ENCODE measurements around the gene ARHGEF35. TPM values are rescaled to one million over a fixed set of nuclear protein-coding genes. Genes with fewer than 3 reads are reported as not detected.
"Not testable (repeated sequence)": the region's sequence is repeated elsewhere in the genome, so short reads cannot be mapped to it uniquely, and the experiment has no call there.

The ARHGEF35 gene
- total and polyA plus RNA-seq, 4 donors = 4.6 to 11.3 (median 7.2) TPM

DNA sequence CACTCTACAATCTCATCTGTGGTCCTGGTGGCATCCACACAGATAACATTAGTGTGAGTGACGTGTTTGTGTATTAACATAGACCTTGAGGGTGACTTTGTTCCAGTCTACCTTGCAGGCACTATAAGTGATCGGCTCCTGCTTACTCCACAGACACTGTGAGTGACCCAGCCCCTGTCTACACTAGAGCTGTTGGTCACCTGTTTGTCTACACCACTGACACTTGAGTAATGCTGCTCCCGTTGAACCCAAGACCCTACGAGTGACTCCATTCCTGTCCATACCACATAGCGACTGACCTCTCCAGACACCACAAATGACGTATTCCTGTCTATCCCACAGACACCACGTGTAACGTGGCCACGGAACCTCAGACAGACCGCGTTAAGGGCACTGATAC, 1.9 kb downstream of the ARHGEF35 start:
- H3K27ac ChIP-seq (ENCODE audit: low read depth in 1 of 2, low read length in 2 of 2); DNase-seq; intact Hi-C loops (cut with DNase I); H3K4me1 ChIP-seq (ENCODE audit: control insufficient read depth in 1 of 2, insufficient read depth in 2 of 2, low read length in 2 of 2); H3K27me3 ChIP-seq (ENCODE audit: control insufficient read depth in 1 of 2, insufficient read depth in 2 of 2, low read length in 1 of 2); H3K36me3 ChIP-seq (ENCODE audit: control insufficient read depth in 1 of 2, insufficient read depth in 2 of 2, low read length in 1 of 2); H3K9me3 ChIP-seq (ENCODE audit: control insufficient read depth, low read length); H3K4me3 ChIP-seq (ENCODE audit: low read length in 2 of 2); ATAC-seq (ENCODE audit: low FRiP score): not testable (repeated sequence)
- no CpG with 5 or more reads among the region's 11 CpGs for WGBS, 2 donors

DNA sequence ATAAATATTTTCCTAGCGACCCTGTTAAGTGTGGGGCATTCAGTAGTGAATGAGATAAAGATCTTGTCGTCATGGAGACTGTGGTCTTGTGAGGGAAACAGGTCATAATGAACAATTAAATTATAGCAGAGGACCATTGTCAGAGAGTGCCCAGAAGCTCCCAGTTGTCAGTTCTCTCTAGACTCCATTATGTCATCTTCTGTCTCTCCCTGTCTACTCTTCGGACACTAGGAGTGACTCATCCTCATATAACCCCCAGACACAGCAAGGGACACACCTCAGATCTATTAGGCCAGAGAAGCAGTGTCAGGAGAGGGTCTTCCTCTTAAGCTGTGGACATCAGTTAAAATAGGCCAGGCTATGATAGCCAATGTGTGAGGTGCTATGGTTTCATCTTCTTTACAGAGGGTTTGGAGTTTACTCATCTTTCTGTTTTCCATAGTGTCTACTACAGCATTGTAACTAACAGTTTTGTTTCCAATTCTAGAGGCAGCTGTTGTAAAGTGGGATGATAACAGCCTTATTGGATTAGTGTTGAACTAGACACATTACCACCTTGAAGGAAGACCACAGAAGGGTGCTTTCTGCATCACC, 7.0 kb downstream of the ARHGEF35 start:
- WGBS, 2 donors = no CpG with 5 or more reads among the region's 3 CpGs
- DNase-seq; H3K27me3 ChIP-seq (ENCODE audit: control insufficient read depth in 1 of 2, insufficient read depth in 2 of 2, low read length in 1 of 2); H3K27ac ChIP-seq (ENCODE audit: low read depth in 1 of 2, low read length in 2 of 2); H3K36me3 ChIP-seq (ENCODE audit: control insufficient read depth in 1 of 2, insufficient read depth in 2 of 2, low read length in 1 of 2); H3K9me3 ChIP-seq (ENCODE audit: control insufficient read depth, low read length); intact Hi-C loops (cut with DNase I); H3K4me1 ChIP-seq (ENCODE audit: control insufficient read depth in 1 of 2, insufficient read depth in 2 of 2, low read length in 2 of 2); H3K4me3 ChIP-seq (ENCODE audit: low read length in 2 of 2): not testable (repeated sequence)
- peak; percentile 33 for ATAC-seq (ENCODE audit: low FRiP score)

- DNase-seq; H3K4me1 ChIP-seq (ENCODE audit: control insufficient read depth in 1 of 2, insufficient read depth in 2 of 2, low read length in 2 of 2); ATAC-seq (ENCODE audit: low FRiP score); H3K27ac ChIP-seq (ENCODE audit: low read depth in 1 of 2, low read length in 2 of 2); H3K27me3 ChIP-seq (ENCODE audit: control insufficient read depth in 1 of 2, insufficient read depth in 2 of 2, low read length in 1 of 2); H3K36me3 ChIP-seq (ENCODE audit: control insufficient read depth in 1 of 2, insufficient read depth in 2 of 2, low read length in 1 of 2); H3K4me3 ChIP-seq (ENCODE audit: low read length in 2 of 2); intact Hi-C loops (cut with DNase I); H3K9me3 ChIP-seq (ENCODE audit: control insufficient read depth, low read length): not testable (repeated sequence)
- WGBS, 2 donors = no CpG with 5 or more reads among the region's 5 CpGs
Observed at GRCh38 chr7:144187848-144188247, 7.8 kb downstream of the ARHGEF35 start.

DNA sequence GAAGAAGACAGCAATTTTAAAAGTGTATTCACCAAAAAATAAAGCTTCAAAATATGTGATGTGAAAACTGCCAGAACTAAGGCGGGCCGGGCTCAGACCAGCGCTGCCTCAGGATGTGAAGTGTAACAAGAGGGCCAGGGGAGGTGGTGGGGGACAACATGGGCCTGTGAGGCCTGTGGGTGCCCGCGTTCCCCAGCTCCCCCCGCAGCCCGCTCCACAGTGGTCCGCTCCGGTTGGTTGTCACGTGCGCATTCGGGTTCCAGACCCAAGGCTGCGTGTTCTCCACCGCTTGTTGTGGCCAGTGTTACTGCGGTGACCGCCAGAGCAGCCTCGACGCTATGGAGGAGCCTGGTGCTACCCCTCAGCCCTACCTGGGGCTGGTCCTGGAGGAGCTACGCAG, 12.5 kb downstream of the ARHGEF35 start, which contains the start of gene CTAGE4:
CTAGE4 (plus strand) TSS at position 301 of the 400 bp plus-strand sequence; CDS start at position 339, 38 bp downstream.
- ATAC-seq (ENCODE audit: low FRiP score); H3K27me3 ChIP-seq (ENCODE audit: control insufficient read depth in 1 of 2, insufficient read depth in 2 of 2, low read length in 1 of 2); intact Hi-C loops (cut with DNase I); H3K9me3 ChIP-seq (ENCODE audit: control insufficient read depth, low read length); H3K4me3 ChIP-seq (ENCODE audit: low read length in 2 of 2); H3K36me3 ChIP-seq (ENCODE audit: control insufficient read depth in 1 of 2, insufficient read depth in 2 of 2, low read length in 1 of 2); DNase-seq; H3K27ac ChIP-seq (ENCODE audit: low read depth in 1 of 2, low read length in 2 of 2); H3K4me1 ChIP-seq (ENCODE audit: control insufficient read depth in 1 of 2, insufficient read depth in 2 of 2, low read length in 2 of 2): not testable (repeated sequence)
- WGBS, 2 donors = no CpG with 5 or more reads among the region's 19 CpGs

DNA sequence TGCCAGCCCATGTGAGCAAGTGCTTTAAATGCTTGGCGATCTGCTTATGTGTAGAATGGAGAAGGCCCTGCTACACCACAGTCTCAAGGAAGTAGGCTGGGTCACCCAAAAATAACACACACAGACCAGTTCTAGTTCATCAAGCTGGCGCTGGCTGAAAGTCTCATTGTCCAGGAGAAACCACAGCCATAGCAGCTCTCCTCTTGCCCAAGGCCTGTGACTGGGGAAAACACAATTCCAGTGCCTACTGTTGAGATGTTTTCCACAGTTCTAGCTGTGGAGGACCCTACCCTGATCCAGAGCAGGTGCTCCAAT, 16.5 kb downstream of the ARHGEF35 start:
- H3K4me3 ChIP-seq (ENCODE audit: low read length in 2 of 2); intact Hi-C loops (cut with DNase I); H3K27ac ChIP-seq (ENCODE audit: low read depth in 1 of 2, low read length in 2 of 2); H3K36me3 ChIP-seq (ENCODE audit: control insufficient read depth in 1 of 2, insufficient read depth in 2 of 2, low read length in 1 of 2); DNase-seq; H3K9me3 ChIP-seq (ENCODE audit: control insufficient read depth, low read length); H3K4me1 ChIP-seq (ENCODE audit: control insufficient read depth in 1 of 2, insufficient read depth in 2 of 2, low read length in 2 of 2); H3K27me3 ChIP-seq (ENCODE audit: control insufficient read depth in 1 of 2, insufficient read depth in 2 of 2, low read length in 1 of 2); ATAC-seq (ENCODE audit: low FRiP score): not testable (repeated sequence)
- 72 to 100% methylated on average over 1 of the region's 2 CpGs for WGBS, 2 donors

DNA sequence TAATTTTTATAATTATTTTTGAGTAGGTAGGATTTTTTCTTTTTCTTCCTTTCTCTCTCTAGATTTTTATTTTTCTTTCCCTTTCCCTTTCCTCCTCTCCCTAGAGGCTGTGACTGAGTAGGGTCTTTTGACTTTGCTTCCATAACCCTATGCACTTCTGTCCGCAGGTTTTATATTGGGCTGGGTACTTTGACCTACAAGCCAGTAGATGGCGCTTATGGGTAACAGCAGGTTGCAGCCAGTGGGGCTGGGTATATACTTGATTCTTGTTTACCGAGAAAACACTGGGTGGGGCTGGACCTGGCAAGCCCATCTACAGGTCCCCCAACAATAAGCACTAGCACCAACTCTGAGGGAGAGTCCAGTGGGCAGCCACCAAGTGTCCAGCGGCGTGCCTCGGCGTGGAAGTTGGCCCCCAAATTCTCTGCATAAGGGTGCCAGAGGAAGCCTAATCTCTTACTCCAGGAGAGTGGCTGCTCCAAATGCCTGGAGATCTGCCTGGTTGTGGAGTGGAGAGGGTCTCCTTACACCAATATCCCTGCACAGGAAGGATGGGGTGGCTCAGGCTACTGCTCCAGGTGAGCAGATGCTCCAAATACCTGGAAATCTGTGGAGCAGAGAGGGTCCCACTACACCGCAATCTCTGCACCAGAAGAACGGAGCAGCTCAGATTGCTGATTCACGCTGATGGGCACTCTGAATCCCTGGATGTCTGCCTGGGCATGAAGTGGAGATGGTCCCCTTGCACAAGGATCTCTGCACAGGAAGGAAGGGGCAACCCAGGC, 17.1 kb downstream of the ARHGEF35 start:
- WGBS, 2 donors = 42 to 45% methylated on average over 9 to 10 of the region's 10 CpGs
- DNase-seq; H3K9me3 ChIP-seq (ENCODE audit: control insufficient read depth, low read length); H3K27me3 ChIP-seq (ENCODE audit: control insufficient read depth in 1 of 2, insufficient read depth in 2 of 2, low read length in 1 of 2); intact Hi-C loops (cut with DNase I); H3K36me3 ChIP-seq (ENCODE audit: control insufficient read depth in 1 of 2, insufficient read depth in 2 of 2, low read length in 1 of 2); H3K27ac ChIP-seq (ENCODE audit: low read depth in 1 of 2, low read length in 2 of 2); ATAC-seq (ENCODE audit: low FRiP score); H3K4me1 ChIP-seq (ENCODE audit: control insufficient read depth in 1 of 2, insufficient read depth in 2 of 2, low read length in 2 of 2); H3K4me3 ChIP-seq (ENCODE audit: low read length in 2 of 2): not testable (repeated sequence)

- no peak for ATAC-seq (ENCODE audit: low FRiP score)
- 83 to 84% methylated on average over 5 of the region's 5 CpGs for WGBS, 2 donors
- H3K4me3 ChIP-seq (ENCODE audit: low read length in 2 of 2) = no peak overlapping the region
- H3K27me3 ChIP-seq (ENCODE audit: control insufficient read depth in 1 of 2, insufficient read depth in 2 of 2, low read length in 1 of 2) = no peaks in the 10 kb centered on the region
- DNase-seq = no peak
- no peaks in the 10 kb centered on the region for H3K4me1 ChIP-seq (ENCODE audit: control insufficient read depth in 1 of 2, insufficient read depth in 2 of 2, low read length in 2 of 2)
- no peaks in the 10 kb centered on the region for H3K9me3 ChIP-seq (ENCODE audit: control insufficient read depth, low read length)
- intact Hi-C loops (cut with DNase I) = no loop called here
- no peak overlapping the region for H3K27ac ChIP-seq (ENCODE audit: low read depth in 1 of 2, low read length in 2 of 2)
- no peaks in the 10 kb centered on the region for H3K36me3 ChIP-seq (ENCODE audit: control insufficient read depth in 1 of 2, insufficient read depth in 2 of 2, low read length in 1 of 2)
Observed at GRCh38 chr7:144174613-144175012, 21.0 kb downstream of the ARHGEF35 start.

GRCh38 chr7:144171594-144172350, 23.9 kb downstream of the ARHGEF35 start:
- WGBS, 2 donors = 79 to 80% methylated on average over 4 of the region's 4 CpGs
- H3K27ac ChIP-seq (ENCODE audit: low read depth in 1 of 2, low read length in 2 of 2) = not testable (repeated sequence)

More at GRCh38 chr7:144171594-144172350, 23.9 kb downstream of the ARHGEF35 start:
- DNase-seq; ATAC-seq (ENCODE audit: low FRiP score); H3K27me3 ChIP-seq (ENCODE audit: control insufficient read depth in 1 of 2, insufficient read depth in 2 of 2, low read length in 1 of 2); H3K4me1 ChIP-seq (ENCODE audit: control insufficient read depth in 1 of 2, insufficient read depth in 2 of 2, low read length in 2 of 2); H3K9me3 ChIP-seq (ENCODE audit: control insufficient read depth, low read length); H3K36me3 ChIP-seq (ENCODE audit: control insufficient read depth in 1 of 2, insufficient read depth in 2 of 2, low read length in 1 of 2); H3K4me3 ChIP-seq (ENCODE audit: low read length in 2 of 2); intact Hi-C loops (cut with DNase I): not testable (repeated sequence)
